H9 (cell line): ENCODE measurements around the gene VPS39. TPM values are rescaled to one million over a fixed set of nuclear protein-coding genes. Genes with fewer than 3 reads are reported as not detected.

Experiments
- DNase-seq: peaks from one replicate; pipeline ENCODE4 v3.0.0-alpha.2; 2017
- H2AFZ ChIP-seq: one replicate; pipeline ENCODE4 v1.6.1; 2013; ENCODE audit warnings: mild to moderate bottlenecking, low read length, control low read depth, moderate library complexity
- H2AK5ac ChIP-seq: 2 replicates; pipeline ENCODE4 v1.6.1; 2013; ENCODE audit warnings: low read length, control low read depth, mixed read lengths; ENCODE audit not compliant: insufficient read length
- H2BK120ac ChIP-seq: one replicate; pipeline ENCODE4 v1.6.1; 2013; ENCODE audit warnings: low read depth, mild to moderate bottlenecking, low read length, control low read depth, inconsistent platforms; ENCODE audit not compliant: poor library complexity, severe bottlenecking
- H2BK12ac ChIP-seq: 2 replicates; pipeline ENCODE4 v1.6.1; 2013; ENCODE audit warnings: low read length, control low read depth, mixed read lengths, low read depth; ENCODE audit not compliant: insufficient read length
- H2BK15ac ChIP-seq: 2 replicates; pipeline ENCODE4 v1.6.1; 2013; ENCODE audit warnings: low read depth, low read length, control low read depth
- H2BK20ac ChIP-seq: one replicate; pipeline ENCODE4 v1.6.1; 2013; ENCODE audit warnings: low read depth, mild to moderate bottlenecking, low read length, control low read depth, inconsistent platforms; ENCODE audit not compliant: poor library complexity, severe bottlenecking
- H2BK5ac ChIP-seq: 2 replicates; pipeline ENCODE4 v1.6.1; 2013; ENCODE audit warnings: low read length, control low read depth, mixed read lengths; ENCODE audit not compliant: insufficient read length
- H3K14ac ChIP-seq: 2 replicates; pipeline ENCODE4 v1.6.1; 2013; ENCODE audit warnings: low read length, control low read depth; ENCODE audit not compliant: insufficient read depth
- H3K18ac ChIP-seq: 2 replicates; pipeline ENCODE4 v1.6.1; 2013; ENCODE audit warnings: low read depth, mild to moderate bottlenecking, mixed read lengths, low read length, control low read depth; ENCODE audit not compliant: insufficient read length
- H3K23ac ChIP-seq: 2 replicates; pipeline ENCODE4 v1.6.1; 2013; ENCODE audit warnings: low read length, control low read depth, mixed read lengths, low read depth; ENCODE audit not compliant: insufficient read length
- H3K23me2 ChIP-seq: 2 replicates; pipeline ENCODE4 v1.6.1; 2013; ENCODE audit warnings: low read depth, mild to moderate bottlenecking, mixed read lengths, low read length, control low read depth; ENCODE audit not compliant: insufficient read length, poor library complexity, severe bottlenecking
- H3K27ac ChIP-seq: 2 replicates; pipeline ENCODE4 v1.5.1; 2013; ENCODE audit warnings: low read length, control low read depth, mixed read lengths, low read depth; ENCODE audit not compliant: insufficient read length
- H3K27me3 ChIP-seq: 2 replicates; pipeline ENCODE4 v1.6.1; 2013; ENCODE audit warnings: low read length, control low read depth, inconsistent platforms; ENCODE audit not compliant: insufficient read depth
- H3K4ac ChIP-seq: 2 replicates; pipeline ENCODE4 v1.6.1; 2013; ENCODE audit warnings: low read depth, mild to moderate bottlenecking, control low read depth, inconsistent platforms, low read length, moderate library complexity
- H3K4me1 ChIP-seq: 2 replicates; pipeline ENCODE4 v1.6.1; 2013; ENCODE audit warnings: low read length, control low read depth, inconsistent platforms; ENCODE audit not compliant: insufficient read depth
- H3K4me2 ChIP-seq: 2 replicates; pipeline ENCODE4 v1.6.1; 2013; ENCODE audit warnings: low read length, control low read depth, mixed read lengths; ENCODE audit not compliant: insufficient read length, insufficient read depth
- H3K56ac ChIP-seq: 2 replicates; pipeline ENCODE4 v1.6.1; 2013; ENCODE audit warnings: low read depth, mild to moderate bottlenecking, mixed read lengths, low read length, control low read depth; ENCODE audit not compliant: insufficient read length
- H3K79me1 ChIP-seq: 2 replicates; pipeline ENCODE4 v1.6.1; 2013; ENCODE audit warnings: low read depth, mild to moderate bottlenecking, moderate library complexity, low read length, control low read depth, inconsistent platforms; ENCODE audit not compliant: insufficient read depth, poor library complexity, severe bottlenecking
- H3K79me2 ChIP-seq: 2 replicates; pipeline ENCODE4 v1.6.1; 2013; ENCODE audit warnings: low read length, control low read depth, inconsistent platforms; ENCODE audit not compliant: insufficient read depth
- H3K9ac ChIP-seq: 2 replicates; pipeline ENCODE4 v1.6.1; 2013; ENCODE audit warnings: low read length, control low read depth, mixed read lengths; ENCODE audit not compliant: insufficient read length; ENCODE audit errors: extremely low read depth
- H3K9me3 ChIP-seq: one replicate; pipeline ENCODE4 v1.6.1; 2013; ENCODE audit warnings: low read depth, low read length, inconsistent platforms; ENCODE audit not compliant: control insufficient read depth
- H3T11ph ChIP-seq: one replicate; pipeline ENCODE4 v1.6.1; 2013; ENCODE audit warnings: mild to moderate bottlenecking, low read length, control low read depth, inconsistent platforms
- H4K20me1 ChIP-seq: one replicate; pipeline ENCODE4 v1.6.1; 2013; ENCODE audit not compliant: control insufficient read depth, insufficient read length, insufficient read depth
- H4K5ac ChIP-seq: 2 replicates; pipeline ENCODE4 v1.6.1; 2013; ENCODE audit warnings: low read depth, mild to moderate bottlenecking, mixed read lengths, low read length, control low read depth; ENCODE audit not compliant: insufficient read length
- H4K8ac ChIP-seq: replicated peaks from 2 replicates; pipeline ENCODE4 v1.6.1; 2013; ENCODE audit warnings: low read length, control low read depth, mixed read lengths, low read depth; ENCODE audit not compliant: insufficient read length
- H4K91ac ChIP-seq: 2 replicates; pipeline ENCODE4 v1.6.1; 2013; ENCODE audit warnings: low read depth, mild to moderate bottlenecking, moderate library complexity, mixed read lengths, low read length, control low read depth; ENCODE audit not compliant: insufficient read length
- H3K27ac Mint-ChIP-seq, 3 experiments: 2 replicates in 2 of 3; 3 replicates in 1 of 3; pipeline ENCODE4 v1.8.0; 2020 to 2021; ENCODE audit warnings: mixed read lengths in 3 of 3, mild to moderate bottlenecking in 1 of 3, moderate library complexity in 1 of 3
- H3K27me3 Mint-ChIP-seq: 2 replicates; pipeline ENCODE4 v1.8.0; 2021; ENCODE audit warnings: low read depth, mild to moderate bottlenecking, moderate library complexity, mixed read lengths
- H3K36me3 Mint-ChIP-seq, 3 experiments: 2 replicates in 2 of 3; 3 replicates in 1 of 3; pipeline ENCODE4 v1.8.0; 2020 to 2021; ENCODE audit warnings: low read depth in 3 of 3, mixed read lengths in 3 of 3; ENCODE audit not compliant: insufficient read depth in 1 of 3
- H3K4me1 Mint-ChIP-seq, 2 experiments: 2 replicates each; pipeline ENCODE4 v1.8.0; 2020; ENCODE audit warnings: mixed read lengths in 2 of 2
- H3K4me3 Mint-ChIP-seq, 2 experiments: 2 replicates in 1 of 2; 3 replicates in 1 of 2; pipeline ENCODE4 v1.8.0; 2020 to 2021; ENCODE audit warnings: mild to moderate bottlenecking in 2 of 2, mixed read lengths in 2 of 2, moderate library complexity in 1 of 2
- H3K9me3 Mint-ChIP-seq, 2 experiments: 2 replicates in 1 of 2; 3 replicates in 1 of 2; pipeline ENCODE4 v1.8.0; 2020; ENCODE audit warnings: mild to moderate bottlenecking in 2 of 2, mixed read lengths in 2 of 2, moderate library complexity in 1 of 2
- CTCF ChIP-seq: fragments of 200-600 bp; sonication (generic); conservative IDR thresholded peaks from 3 replicates; pipeline ENCODE4 v1.8.0; 2021; ENCODE audit warnings: antibody characterized with exemption, mild to moderate bottlenecking
- WGBS: extraction: QIAGEN DNeasy Blood & Tissue Kit; methylation state at CpG from one replicate; pipeline ENCODE4 v1.1.7; 2013; ENCODE audit warnings: missing lambda C conversion rate, low lambda C conversion rate, mixed read lengths; ENCODE audit not compliant: insufficient read length; ENCODE audit errors: extremely low coverage; 5-methylcytosine and 5-hydroxymethylcytosine counted together
- total RNA-seq: library from RNA; stranded (reverse); gene quantifications from 2 replicates; pipeline ENCODE4 v1.2.1, GENCODE V29; 2021

VPS39 gene
- total RNA-seq, 1 experiment from 2014 or later = 48.6 TPM

- Histone ChIP-seq H3K9ac (no peak overlapping the region), H3K4me1 (no peaks in the 10 kb centered on the region), H3K23ac (peak overlapping the region; percentile 27), H3K27ac (no peak overlapping the region), H3K9me3 (no peaks in the 10 kb centered on the region), H3K4me2 (no peak overlapping the region), H3K27me3 (no peaks in the 10 kb centered on the region), H2BK12ac (no peak overlapping the region), H4K8ac (no peak overlapping the region), H4K20me1 (no peaks in the 10 kb centered on the region), H2BK120ac (no peak overlapping the region), H2BK20ac (no peak overlapping the region), H4K91ac (no peak overlapping the region), H3K79me2 (no peaks in the 10 kb centered on the region), H3K18ac (no peak overlapping the region), H3K56ac (no peak overlapping the region), H4K5ac (no peak overlapping the region), H3K14ac (no peak overlapping the region), H3K23me2 (no peaks in the 10 kb centered on the region), H3T11ph (no peak overlapping the region), H2AFZ (no peak overlapping the region), H2AK5ac (no peak overlapping the region), H2BK5ac (no peak overlapping the region), H3K4ac (no peak overlapping the region), H2BK15ac (no peak overlapping the region), H3K79me1 (no peaks in the 10 kb centered on the region)
- no peaks in the 10 kb centered on the region for H3K27me3 Mint-ChIP-seq
- DNase-seq = no peak
- peaks cover 5 to 60% (median 56%) of the 10 kb centered on the region in 3 experiments; a peak in 6 of 7 replicates for H3K36me3 Mint-ChIP-seq
- H3K27ac Mint-ChIP-seq = no peak overlapping the region
- no CpG with 5 or more reads among the region's 5 CpGs for WGBS
- no peak for TF ChIP-seq CTCF
- no peak overlapping the region for H3K4me3 Mint-ChIP-seq
- H3K9me3 Mint-ChIP-seq = no peaks in the 10 kb centered on the region
- H3K4me1 Mint-ChIP-seq = peaks cover 6 to 12% of the 10 kb centered on the region in 2 experiments; a peak in 3 of 4 replicates
Measured at GRCh38 chr15:42175671-42176070, 32.4 kb downstream of the VPS39 start.
